Osteoblast (primary cell): ENCODE measurements around the gene SMG9. TPM values are rescaled to one million over a fixed set of nuclear protein-coding genes. Genes with fewer than 3 reads are reported as not detected.

Experiments
- DNase-seq: peaks from one replicate; pipeline ENCODE4 v3.0.0; 2011; ENCODE audit warnings: low spot score, mixed read lengths; ENCODE audit not compliant: insufficient read length; ENCODE audit errors: missing footprints
- H2AFZ ChIP-seq: 2 replicates; pipeline ENCODE4 v1.6.0; 2011; ENCODE audit warnings: mild to moderate bottlenecking, low read length
- H3K27ac ChIP-seq: 2 replicates; pipeline ENCODE4 v1.5.1; 2011; ENCODE audit warnings: mild to moderate bottlenecking, low read depth, low read length, moderate library complexity
- H3K27me3 ChIP-seq: 2 replicates; pipeline ENCODE4 v1.6.0; 2012; ENCODE audit warnings: mild to moderate bottlenecking, control low read depth, inconsistent platforms, low read length, moderate library complexity; ENCODE audit not compliant: insufficient read depth
- H3K36me3 ChIP-seq: 2 replicates; pipeline ENCODE4 v1.5.1; 2011; ENCODE audit warnings: mild to moderate bottlenecking, low read length, control low read depth, moderate library complexity; ENCODE audit not compliant: insufficient read depth
- H3K4me1 ChIP-seq: 2 replicates; pipeline ENCODE4 v1.5.1; 2011; ENCODE audit warnings: mild to moderate bottlenecking, low read length, control low read depth, moderate library complexity; ENCODE audit not compliant: insufficient read depth
- H3K4me2 ChIP-seq: 2 replicates; pipeline ENCODE4 v1.6.0; 2011; ENCODE audit warnings: mild to moderate bottlenecking, low read length; ENCODE audit not compliant: insufficient read depth
- H3K4me3 ChIP-seq: fragments of 200-600 bp; sonication (generic); 3 replicates; pipeline ENCODE4 v1.5.1; 2012; ENCODE audit warnings: mild to moderate bottlenecking, low read length, inconsistent platforms; ENCODE audit not compliant: insufficient read depth
- H3K79me2 ChIP-seq: 2 replicates; pipeline ENCODE4 v1.6.0; 2012; ENCODE audit warnings: mild to moderate bottlenecking, low read length, control low read depth, inconsistent platforms; ENCODE audit not compliant: insufficient read depth
- H3K9me3 ChIP-seq: 2 replicates; pipeline ENCODE4 v1.5.1; 2011; ENCODE audit warnings: low read depth, low read length, control low read depth
- H4K20me1 ChIP-seq: 2 replicates; pipeline ENCODE4 v1.6.0; 2012; ENCODE audit warnings: mild to moderate bottlenecking, low read length, control low read depth; ENCODE audit not compliant: insufficient read depth
- CTCF ChIP-seq: IDR thresholded peaks from 2 replicates; pipeline ENCODE4 v1.5.1; 2011; ENCODE audit warnings: mild to moderate bottlenecking, low read depth, low read length, moderate library complexity; ENCODE audit errors: extremely low read depth
- total RNA-seq: library from RNA; depleted of rRNA; stranded (reverse); fragments of >200 nt; gene quantifications from 2 replicates; pipeline ENCODE4 v1.2.3, GENCODE V29; 2012

SMG9 gene
- total RNA-seq, 1 donor = 14.5 TPM

- Histone ChIP-seq H3K4me1 (no peaks in the 10 kb centered on the region), H3K79me2 (no peaks in the 10 kb centered on the region), H4K20me1 (peaks cover 4% of the 10 kb centered on the region), H3K27ac (no peak overlapping the region), H2AFZ (no peak overlapping the region), H3K36me3 (peaks cover 53% of the 10 kb centered on the region), H3K27me3 (no peaks in the 10 kb centered on the region), H3K9me3 (no peaks in the 10 kb centered on the region), H3K4me2 (no peak overlapping the region), H3K4me3 (no peak overlapping the region)
- no peak for DNase-seq
- no peak for TF ChIP-seq CTCF
Observed at GRCh38 chr19:43729919-43730318, 24.8 kb downstream of the SMG9 start.

- no peak overlapping the region for H3K27ac ChIP-seq
- no peak overlapping the region for H3K4me3 ChIP-seq
Observed at GRCh38 chr19:43727593-43727853, 27.2 kb downstream of the SMG9 start.

GRCh38 chr19:43726736-43727592, 27.8 kb downstream of the SMG9 start:
- no peak for TF ChIP-seq CTCF
- H2AFZ ChIP-seq = no peak overlapping the region

More at GRCh38 chr19:43727593-43727853, 27.2 kb downstream of the SMG9 start:
- no peak for TF ChIP-seq CTCF
- DNase-seq = no peak
- Histone ChIP-seq H3K79me2 (no peaks in the 10 kb centered on the region), H3K4me1 (no peaks in the 10 kb centered on the region), H3K36me3 (peaks cover 31% of the 10 kb centered on the region), H3K4me2 (no peak overlapping the region), H3K9me3 (no peaks in the 10 kb centered on the region), H4K20me1 (peaks cover 4% of the 10 kb centered on the region), H3K27me3 (no peaks in the 10 kb centered on the region), H2AFZ (no peak overlapping the region)

GRCh38 chr19:43725468-43725867, 29.3 kb downstream of the SMG9 start:
- H3K4me2 ChIP-seq = no peak overlapping the region
- H3K4me1 ChIP-seq = no peaks in the 10 kb centered on the region
- no peak overlapping the region for H3K27ac ChIP-seq
- H2AFZ ChIP-seq = no peak overlapping the region
- H4K20me1 ChIP-seq = no peaks in the 10 kb centered on the region
- no peaks in the 10 kb centered on the region for H3K9me3 ChIP-seq
- no peak for DNase-seq
- no peaks in the 10 kb centered on the region for H3K79me2 ChIP-seq
- H3K27me3 ChIP-seq = no peaks in the 10 kb centered on the region
- H3K4me3 ChIP-seq = no peak overlapping the region
- TF ChIP-seq CTCF = no peak
- peaks cover 12% of the 10 kb centered on the region for H3K36me3 ChIP-seq

More at GRCh38 chr19:43726736-43727592, 27.8 kb downstream of the SMG9 start:
- H3K27ac ChIP-seq = no peak overlapping the region
- H3K36me3 ChIP-seq = peaks cover 26% of the 10 kb centered on the region
- no peak overlapping the region for H3K4me3 ChIP-seq
- peaks cover 3% of the 10 kb centered on the region for H4K20me1 ChIP-seq
- DNase-seq = peak; percentile 76
- H3K9me3 ChIP-seq = no peaks in the 10 kb centered on the region
- H3K79me2 ChIP-seq = no peaks in the 10 kb centered on the region
- H3K4me1 ChIP-seq = no peaks in the 10 kb centered on the region
- H3K4me2 ChIP-seq = no peak overlapping the region
- no peaks in the 10 kb centered on the region for H3K27me3 ChIP-seq
